H1 (cell line): Measurements from ENCODE around the gene VSIG10. TPM values are rescaled to one million over a fixed set of nuclear protein-coding genes. Genes with fewer than 3 reads are reported as not detected.

Experiments
- CTCF ChIA-PET: fragments of 300-600 bp; sonication (Branson Sonifier 250); formaldehyde crosslinking; loops from one replicate; lab custom pipeline; 2021; ENCODE audit not compliant: partially characterized antibody; lab: Charles Lee
- POLR2A ChIA-PET: fragments of 300-600 bp; sonication (Branson Sonifier 250); formaldehyde crosslinking; loops from one replicate; lab custom pipeline; 2021; ENCODE audit warnings: inconsistent platforms; ENCODE audit not compliant: partially characterized antibody; lab: Charles Lee
- DNase-seq, 2 experiments: peaks; one replicate each; pipeline versions ENCODE4 v3.0.0 to v3.0.0-alpha.2; 2010 to 2022; ENCODE audit warnings: low spot score in 2 of 2, low read depth in 1 of 2, mixed read lengths in 1 of 2
- FAIRE-seq: peaks from 2 replicates; lab custom pipeline; 2011; peaks lifted over from hg19 to GRCh38; lab: Jason Lieb, UNC
- H2AFZ ChIP-seq: 2 replicates; pipeline ENCODE4 v1.8.1; 2012; ENCODE audit warnings: low read length, inconsistent platforms
- H2AK5ac ChIP-seq: 2 replicates; pipeline ENCODE4 v1.6.1; 2013; ENCODE audit warnings: low read depth, low read length
- H2BK120ac ChIP-seq: replicated peaks from 2 replicates; pipeline ENCODE3; 2013; ENCODE audit warnings: low read depth, low read length, inconsistent platforms
- H2BK12ac ChIP-seq: 2 replicates; pipeline ENCODE4 v1.6.1; 2013; ENCODE audit warnings: low read depth, low read length
- H2BK15ac ChIP-seq: 2 replicates; pipeline ENCODE4 v1.6.1; 2013; ENCODE audit warnings: low read length
- H2BK20ac ChIP-seq: 2 replicates; pipeline ENCODE4 v1.6.1; 2013; ENCODE audit warnings: low read length
- H2BK5ac ChIP-seq: 2 replicates; pipeline ENCODE4 v1.6.1; 2013; ENCODE audit warnings: low read depth, low read length
- H3K14ac ChIP-seq: 2 replicates; pipeline ENCODE4 v1.6.1; 2013; ENCODE audit warnings: inconsistent platforms; ENCODE audit not compliant: insufficient read length
- H3K18ac ChIP-seq: 2 replicates; pipeline ENCODE4 v1.6.1; 2013; ENCODE audit warnings: low read length; ENCODE audit errors: extremely low read depth
- H3K23ac ChIP-seq: 2 replicates; pipeline ENCODE4 v1.6.1; 2013; ENCODE audit warnings: inconsistent platforms; ENCODE audit not compliant: insufficient read length
- H3K23me2 ChIP-seq: 2 replicates; pipeline ENCODE4 v1.6.1; 2013; ENCODE audit warnings: low read depth, low read length
- H3K27ac ChIP-seq: 2 replicates; pipeline ENCODE4 v1.6.1; 2011; ENCODE audit warnings: low read depth, low read length, inconsistent platforms
- H3K27me3 ChIP-seq, 4 experiments: replicated peaks in 1 of 4; 1 replicate in 1 of 4; 2 replicates in 3 of 4; pipeline versions ENCODE4 v1.6.1 to v1.8.1; 2011 to 2013; ENCODE audit warnings: low read length in 3 of 4, mild to moderate bottlenecking in 3 of 4, inconsistent platforms in 2 of 4, mixed read lengths in 2 of 4, moderate library complexity in 1 of 4; ENCODE audit not compliant: control insufficient read depth in 3 of 4, insufficient read depth in 3 of 4; ENCODE audit errors: extremely low read depth in 1 of 4
- H3K36me3 ChIP-seq, 4 experiments: 2 replicates each; pipeline versions ENCODE4 v1.6.1 to v1.8.1; 2011 to 2013; ENCODE audit warnings: mild to moderate bottlenecking in 4 of 4, low read length in 3 of 4, moderate library complexity in 2 of 4, control low read depth in 1 of 4, inconsistent platforms in 1 of 4; ENCODE audit not compliant: insufficient read depth in 4 of 4, control insufficient read depth in 2 of 4
- H3K4ac ChIP-seq: replicated peaks from 2 replicates; pipeline ENCODE3; 2013; ENCODE audit warnings: low read length, low read depth, mixed read lengths, inconsistent platforms; ENCODE audit not compliant: insufficient read length
- H3K4me1 ChIP-seq, 4 experiments: replicated peaks in 1 of 4; 1 replicate in 1 of 4; 2 replicates in 3 of 4; pipeline versions ENCODE4 v1.6.1 to v1.8.1; 2011 to 2013; ENCODE audit warnings: low read length in 3 of 4, inconsistent platforms in 2 of 4, mixed read lengths in 1 of 4; ENCODE audit not compliant: insufficient read depth in 4 of 4, control insufficient read depth in 3 of 4
- H3K4me2 ChIP-seq, 2 experiments: 2 replicates each; pipeline versions ENCODE4 v1.6.1 to v1.8.1; 2011 to 2013; ENCODE audit warnings: low read depth in 2 of 2, low read length in 2 of 2, control low read depth in 1 of 2, inconsistent platforms in 1 of 2, mild to moderate bottlenecking in 1 of 2; ENCODE audit not compliant: insufficient read depth in 1 of 2
- H3K4me3 ChIP-seq, 4 experiments: fragments of 200-600, 300-600 bp in 1 of 4; sonication (generic), shearing (Covaris generic), sonication (Bioruptor Twin) in 1 of 4; 2 replicates each; pipeline versions ENCODE4 v1.5.1 to v1.8.1; 2011 to 2016; ENCODE audit warnings: low read length in 4 of 4, low read depth in 3 of 4, control low read depth in 2 of 4, inconsistent platforms in 2 of 4, mild to moderate bottlenecking in 2 of 4, mixed read lengths in 1 of 4, moderate library complexity in 1 of 4; ENCODE audit not compliant: insufficient read depth in 2 of 4; ENCODE audit errors: extremely low read depth in 1 of 4
- H3K56ac ChIP-seq: replicated peaks from 2 replicates; pipeline ENCODE3; 2013; ENCODE audit warnings: low read depth, mild to moderate bottlenecking, mixed read lengths, low read length, inconsistent platforms; ENCODE audit not compliant: insufficient read length
- H3K79me1 ChIP-seq: 2 replicates; pipeline ENCODE4 v1.6.1; 2013; ENCODE audit warnings: low read depth, low read length, control low read depth
- H3K79me2 ChIP-seq, 2 experiments: 2 replicates each; pipeline versions ENCODE4 v1.6.1 to v1.8.1; 2012 to 2013; ENCODE audit warnings: low read length in 2 of 2, mild to moderate bottlenecking in 2 of 2, inconsistent platforms in 1 of 2; ENCODE audit not compliant: insufficient read depth in 2 of 2, control insufficient read depth in 1 of 2
- H3K9ac ChIP-seq, 4 experiments: replicated peaks in 1 of 4; 1 replicate in 1 of 4; 2 replicates in 3 of 4; pipeline versions ENCODE4 v1.6.1 to v1.8.1; 2011 to 2013; ENCODE audit warnings: low read depth in 3 of 4, low read length in 3 of 4, control low read depth in 2 of 4, mild to moderate bottlenecking in 2 of 4, moderate library complexity in 2 of 4, inconsistent platforms in 1 of 4; ENCODE audit errors: extremely low read depth in 1 of 4
- H3K9me3 ChIP-seq, 2 experiments: 2 replicates each; pipeline versions ENCODE4 v1.6.1 to v1.8.1; 2012 to 2013; ENCODE audit warnings: mild to moderate bottlenecking in 2 of 2, moderate library complexity in 2 of 2, control low read depth in 1 of 2, inconsistent platforms in 1 of 2, low read depth in 1 of 2, low read length in 1 of 2, mixed read lengths in 1 of 2; ENCODE audit not compliant: insufficient read depth in 2 of 2
- H4K20me1 ChIP-seq, 2 experiments: replicated peaks in 1 of 2; 2 replicates each; pipeline versions ENCODE3 to v1.8.1; 2011 to 2013; ENCODE audit warnings: inconsistent platforms in 2 of 2, low read length in 2 of 2, mild to moderate bottlenecking in 1 of 2; ENCODE audit not compliant: insufficient read depth in 2 of 2, control insufficient read depth in 1 of 2
- H4K5ac ChIP-seq: 2 replicates; pipeline ENCODE4 v1.6.1; 2013; ENCODE audit warnings: low read length, low read depth, mixed read lengths, inconsistent platforms; ENCODE audit not compliant: insufficient read length
- H4K8ac ChIP-seq: 2 replicates; pipeline ENCODE4 v1.8.0; 2013; ENCODE audit warnings: mild to moderate bottlenecking, moderate library complexity, low read length, inconsistent platforms; ENCODE audit not compliant: insufficient read depth; ENCODE audit errors: extremely low read depth
- H4K91ac ChIP-seq: replicated peaks from 2 replicates; pipeline ENCODE3; 2013; ENCODE audit warnings: low read length, mixed read lengths, inconsistent platforms; ENCODE audit not compliant: insufficient read length
- CBX5 ChIP-seq: fragments of 300-800, 300-1000 bp; sonication (generic); IDR thresholded peaks from 2 replicates; pipeline ENCODE4 v1.7.1; 2016; ENCODE audit warnings: antibody characterized with exemption, low read length, low read depth
- EGR1 ChIP-seq: IDR thresholded peaks from 2 replicates; pipeline ENCODE4 v1.6.1; 2011; ENCODE audit warnings: low read depth, low read length, borderline replicate concordance
- HDAC6 ChIP-seq: IDR thresholded peaks from one replicate; pipeline ENCODE4 v1.7.1; 2012; ENCODE audit warnings: low read depth, mild to moderate bottlenecking, inconsistent platforms, low read length, moderate library complexity
- JUN ChIP-seq: IDR thresholded peaks from 2 replicates; pipeline ENCODE4 v1.6.1; 2011; ENCODE audit warnings: low read depth, mild to moderate bottlenecking, improper control_type of control experiment, low read length
- KDM5A ChIP-seq: fragments of 200-600 bp; IDR thresholded peaks from 2 replicates; pipeline ENCODE4 v1.7.1; 2012; ENCODE audit warnings: mild to moderate bottlenecking, low read length, inconsistent platforms, mixed read lengths
- RXRA ChIP-seq: IDR thresholded peaks from 2 replicates; pipeline ENCODE4 v1.6.1; 2011; ENCODE audit warnings: low read depth, mild to moderate bottlenecking, low read length, moderate library complexity; ENCODE audit not compliant: insufficient read depth
- SAP30 ChIP-seq: fragments of 300-600 bp; sonication (generic); IDR thresholded peaks from 2 replicates; pipeline ENCODE4 v1.7.1; 2012; ENCODE audit warnings: low read length, moderate library complexity, mild to moderate bottlenecking, inconsistent platforms; ENCODE audit not compliant: insufficient read depth, insufficient replicate concordance
- SP2 ChIP-seq: IDR thresholded peaks from 2 replicates; pipeline ENCODE4 v1.6.1; 2012; ENCODE audit warnings: mild to moderate bottlenecking, low read length, inconsistent platforms
- SP4 ChIP-seq: IDR thresholded peaks from 2 replicates; pipeline ENCODE4 v1.6.1; 2012; ENCODE audit warnings: low read length, inconsistent platforms
- SRF ChIP-seq: IDR thresholded peaks from 2 replicates; pipeline ENCODE4 v1.6.1; 2011; ENCODE audit warnings: mild to moderate bottlenecking, low read depth, low read length, moderate library complexity
- WGBS, 2 experiments: shearing (Covaris generic) in 1 of 2; methylation state at CpG; one replicate each; pipeline versions ENCODE4 v1.1.6 to v1.1.7; 2013 to 2015; ENCODE audit warnings: low lambda C conversion rate in 2 of 2, mixed read lengths in 2 of 2, inconsistent platforms in 1 of 2, low coverage in 1 of 2, missing lambda C conversion rate in 1 of 2; ENCODE audit not compliant: insufficient replicate concordance in 2 of 2, insufficient coverage in 1 of 2, insufficient read length in 1 of 2; ENCODE audit errors: extremely low coverage in 1 of 2, missing lambda C conversion rate in 1 of 2; 5-methylcytosine and 5-hydroxymethylcytosine counted together
- polyA plus RNA-seq, 7 experiments: library from polyadenylated mRNA; depleted of rRNA in 3 of 7; stranded (reverse) in 5 of 7; unstranded in 2 of 7; fragments of >200 nt in 5 of 7; fragments of 200-250 nt in 2 of 7; gene quantifications; 1 replicate in 5 of 7; 2 replicates in 1 of 7; 4 replicates in 1 of 7; pipeline versions ENCODE4 v1.2.1 to v1.2.3, GENCODE V29; 2011 to 2013; ENCODE audit warnings: missing spikeins in 2 of 7, mixed read lengths in 2 of 7
- total RNA-seq: library from RNA; stranded (reverse); fragmentation: NEBNext Ultra II Directional; extraction: Animal tissue kit (Norgen Biotek cat#: 25700); gene quantifications from 2 replicates; pipeline ENCODE4 v1.2.1, GENCODE V29; 2021

VSIG10 gene
- total and polyA plus RNA-seq, 2 of the 8 experiments (the other 6 are each of a cell fraction or from before 2014, with no cell fraction given) = 34.4 to 93.6 TPM

DNA sequence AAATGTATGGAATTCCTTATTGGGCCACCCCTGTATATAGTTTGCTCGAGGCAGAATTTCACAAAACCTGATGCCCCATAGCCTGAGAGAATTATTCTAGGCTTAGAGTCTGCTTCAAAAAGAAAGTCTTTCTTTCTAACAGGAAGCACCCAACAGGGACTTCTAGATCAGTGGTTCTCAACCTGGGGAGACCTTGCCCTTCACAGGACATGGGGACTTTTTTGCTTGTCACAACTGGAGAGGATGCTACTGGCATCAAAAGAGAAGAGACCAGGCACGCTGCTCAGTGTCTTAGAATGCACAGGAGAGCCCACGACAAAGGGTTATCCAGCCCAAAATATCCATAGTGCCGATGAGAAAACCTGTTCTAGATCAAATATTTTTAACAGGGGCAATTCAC lies 61.7 kb downstream of the VSIG10 start:
- DNase-seq (no peak), FAIRE-seq (no peak)
- Histone ChIP-seq H2BK20ac (no peak overlapping the region), H3K4ac (no peak overlapping the region), H3K23ac (no peak overlapping the region), H2AK5ac (no peak overlapping the region), H3K79me2 (peaks cover 0 to 3% of the 10 kb centered on the region in 2 experiments; a peak in 1 of 4 replicates), H3K4me3 (no peak overlapping the region), H3K4me1 (no peaks in the 10 kb centered on the region), H2BK15ac (no peak overlapping the region), H3K18ac (no peak overlapping the region), H3K9me3 (no peaks in the 10 kb centered on the region), H2AFZ (no peak overlapping the region), H3K23me2 (no peaks in the 10 kb centered on the region), H2BK120ac (no peak overlapping the region), H4K5ac (no peak overlapping the region), H2BK5ac (no peak overlapping the region), H3K14ac (no peak overlapping the region), H4K91ac (no peak overlapping the region), H3K27me3 (no peaks in the 10 kb centered on the region; a peak in 1 of 7 replicates), H3K27ac (no peak overlapping the region), H3K56ac (no peak overlapping the region), H3K79me1 (no peaks in the 10 kb centered on the region), H3K4me2 (no peak overlapping the region), H4K8ac (no peak overlapping the region), H3K9ac (no peak overlapping the region), H2BK12ac (no peak overlapping the region), H3K36me3 (peaks cover 13 to 65% (median 31%) of the 10 kb centered on the region in 4 experiments), H4K20me1 (peaks cover 0 to 2% of the 10 kb centered on the region in 2 experiments)
- POLR2A ChIA-PET = interaction anchor here (0.9 kb wide), 1 partner anchor 18 kb away, joined by 3 read pairs; no protein-coding TSS in a partner anchor
- CTCF ChIA-PET = interaction anchor here (0.6 kb wide), 2 partner anchors 68 to 469 kb away, joined by 3 read pairs; no protein-coding TSS in a partner anchor
- TF ChIP-seq SAP30 = no peak
- no peak for TF ChIP-seq KDM5A
- no peak for TF ChIP-seq RXRA
- no peak for TF ChIP-seq SP2
- TF ChIP-seq JUN = no peak
- no peak for TF ChIP-seq SRF
- no peak for TF ChIP-seq SP4
- TF ChIP-seq HDAC6 = no peak
- TF ChIP-seq EGR1 = no peak
- TF ChIP-seq CBX5 = no peak
- WGBS, 2 experiments = 92% methylated on average over 4 of the region's 4 CpGs; no CpG with 5 or more reads in 1 of the 2 experiments
